HCT116 (cell line): Measurements from ENCODE around the gene TBC1D23. TPM values are rescaled to one million over a fixed set of nuclear protein-coding genes. Genes with fewer than 3 reads are reported as not detected.

Experiments
- ATAC-seq: fragments of 200-7000 bp; cut with Tn5 transposase; 2 replicates; pipeline ENCODE4 v1.9.1; 2020; ENCODE audit warnings: mild to moderate bottlenecking, moderate library complexity
- BruUV-seq: library from RNA; stranded (reverse); fragments of 400-500 nt; replicated peaks from 2 replicates; lab custom pipeline; 2021; lab: Mats Ljungman, UMichigan
- CTCF ChIA-PET: fragments of 300-600 bp; sonication (Branson Sonifier 250); formaldehyde crosslinking; loops from one replicate; lab custom pipeline; 2021; ENCODE audit warnings: antibody characterized with exemption; lab: Charles Lee
- POLR2A ChIA-PET: fragments of 300-600, 350-600 bp; sonication (Branson Sonifier 250); formaldehyde crosslinking; loops from one replicate; lab custom pipeline; 2021; ENCODE audit warnings: antibody characterized with exemption; lab: Charles Lee
- RAD21 ChIA-PET, 2 experiments: fragments of 300-600 bp; sonication (Branson Sonifier 250); formaldehyde crosslinking; loops; one replicate each; lab custom pipeline; 2023; ENCODE audit warnings: low total read pairs in 2 of 2; ENCODE audit not compliant: uncharacterized antibody in 2 of 2, unreplicated experiment in 2 of 2, low non-redundant PET in 1 of 2; lab: Charles Lee
- DNase-seq: peaks from one replicate; pipeline ENCODE4 v3.0.0-alpha.2; 2010; ENCODE audit warnings: low read depth, low spot score
- H2AFZ ChIP-seq: fragments of 200-600 bp; shearing (Covaris generic), sonication (generic); 2 replicates; pipeline ENCODE4 v1.6.1; 2017; ENCODE audit warnings: low read depth, mixed run types, mixed read lengths, antibody characterized with exemption, low read length; ENCODE audit not compliant: poor library complexity, severe bottlenecking
- H3K27ac ChIP-seq: 2 replicates; pipeline ENCODE4 v1.5.1; 2012; ENCODE audit warnings: low read depth, low read length
- H3K27me3 ChIP-seq: fragments of 200-600 bp; sonication (generic); 2 replicates; pipeline ENCODE4 v1.6.1; 2016; ENCODE audit warnings: mixed run types, low read length, mixed read lengths; ENCODE audit not compliant: insufficient read depth
- H3K36me3 ChIP-seq, 2 experiments: fragments of 200-500 bp in 1 of 2; fragments of 200-600 bp in 1 of 2; sonication (Bioruptor generic) in 1 of 2; sonication (generic) in 1 of 2; 2 replicates each; pipeline versions ENCODE4 v1.5.1 to v1.6.1; 2014 to 2016; ENCODE audit warnings: low read length in 2 of 2, inconsistent platforms in 1 of 2, mixed read lengths in 1 of 2, mixed run types in 1 of 2; ENCODE audit not compliant: insufficient read depth in 2 of 2, control insufficient read depth in 1 of 2
- H3K4me1 ChIP-seq, 2 experiments: fragments of 200-600 bp in 1 of 2; sonication (generic) in 1 of 2; 2 replicates each; pipeline versions ENCODE4 v1.5.1 to v1.6.1; 2012 to 2017; ENCODE audit warnings: low read length in 2 of 2, inconsistent platforms in 1 of 2, mild to moderate bottlenecking in 1 of 2, mixed read lengths in 1 of 2, mixed run types in 1 of 2, moderate library complexity in 1 of 2; ENCODE audit not compliant: insufficient read depth in 2 of 2, control insufficient read depth in 1 of 2
- H3K4me2 ChIP-seq: fragments of 200-600 bp; sonication (generic); 2 replicates; pipeline ENCODE4 v1.6.1; 2017; ENCODE audit warnings: mixed run types, low read length, mixed read lengths
- H3K4me3 ChIP-seq, 2 experiments: fragments of 200-600 bp in 1 of 2; sonication (generic) in 1 of 2; replicated peaks in 1 of 2; 2 replicates each; pipeline ENCODE4 v1.5.1; 2011 to 2016; ENCODE audit warnings: low read length in 2 of 2, control low read depth in 1 of 2, low read depth in 1 of 2, mild to moderate bottlenecking in 1 of 2, mixed read lengths in 1 of 2, mixed run types in 1 of 2
- H3K79me2 ChIP-seq: fragments of 200-600 bp; sonication (generic); 2 replicates; pipeline ENCODE4 v1.6.1; 2017; ENCODE audit warnings: mild to moderate bottlenecking, mixed run types, low read length, moderate library complexity, mixed read lengths; ENCODE audit not compliant: insufficient read depth
- H3K9ac ChIP-seq: fragments of 200-600 bp; sonication (generic); 2 replicates; pipeline ENCODE4 v1.6.1; 2016; ENCODE audit warnings: low read length, mixed read lengths
- H3K9me2 ChIP-seq: fragments of 200-600 bp; sonication (generic), shearing (Covaris generic); 2 replicates; pipeline ENCODE4 v1.6.1; 2017; ENCODE audit warnings: mixed run types, mild to moderate bottlenecking, moderate library complexity; ENCODE audit not compliant: insufficient read depth
- H3K9me3 ChIP-seq, 2 experiments: fragments of 200-500 bp in 1 of 2; fragments of 200-600 bp in 1 of 2; sonication (Bioruptor generic) in 1 of 2; sonication (generic) in 1 of 2; 2 replicates each; pipeline ENCODE4 v1.6.1; 2014 to 2017; ENCODE audit warnings: low read length in 2 of 2, mixed read lengths in 2 of 2, inconsistent platforms in 1 of 2, low read depth in 1 of 2, mild to moderate bottlenecking in 1 of 2, mixed run types in 1 of 2, moderate library complexity in 1 of 2; ENCODE audit not compliant: control insufficient read depth in 1 of 2, insufficient read depth in 1 of 2
- H4K20me1 ChIP-seq: fragments of 200-600 bp; sonication (generic), shearing (Covaris generic); 2 replicates; pipeline ENCODE4 v1.6.1; 2017; ENCODE audit warnings: mixed run types, mild to moderate bottlenecking, moderate library complexity; ENCODE audit not compliant: insufficient read depth
- CEBPB ChIP-seq: IDR thresholded peaks from 2 replicates; pipeline ENCODE4 v1.6.1; 2012; ENCODE audit warnings: low read depth
- CTCF ChIP-seq, 3 experiments: fragments of 200-600 bp in 1 of 3; sonication (generic) in 1 of 3; IDR thresholded peaks in 2 of 3; conservative IDR thresholded peaks in 1 of 3; 2 replicates each; pipeline ENCODE4 v1.5.1; 2012 to 2017; ENCODE audit warnings: low read depth in 2 of 3, low read length in 2 of 3, antibody characterized with exemption in 1 of 3, borderline replicate concordance in 1 of 3, control low read depth in 1 of 3, mild to moderate bottlenecking in 1 of 3, mixed read lengths in 1 of 3, mixed run types in 1 of 3, moderate library complexity in 1 of 3; ENCODE audit not compliant: insufficient read depth in 1 of 3
- ELF1 ChIP-seq: IDR thresholded peaks from 2 replicates; pipeline ENCODE4 v1.6.1; 2012; ENCODE audit warnings: low read depth, borderline replicate concordance
- EZH2 ChIP-seq: fragments of 200-600 bp; sonication (generic); IDR thresholded peaks from 2 replicates; pipeline ENCODE4 v1.6.1; 2017; ENCODE audit warnings: antibody characterized with exemption, mixed run types
- JUND ChIP-seq: IDR thresholded peaks from 2 replicates; pipeline ENCODE4 v1.6.1; 2012
- MAX ChIP-seq: IDR thresholded peaks from 2 replicates; pipeline ENCODE4 v1.6.1; 2012
- POLR2A ChIP-seq: IDR thresholded peaks from 2 replicates; pipeline ENCODE4 v1.7.0; 2011; ENCODE audit warnings: borderline replicate concordance; ENCODE audit not compliant: insufficient read depth, insufficient read length; ENCODE audit errors: extremely low read depth
- POLR2AphosphoS5 ChIP-seq: IDR thresholded peaks from 2 replicates; pipeline ENCODE4 v1.6.1; 2011; ENCODE audit warnings: mild to moderate bottlenecking, low read depth, low read length, moderate library complexity
- TCF7L2 ChIP-seq: IDR thresholded peaks from 2 replicates; pipeline ENCODE4 v1.7.0; 2011; ENCODE audit warnings: borderline replicate concordance, inconsistent platforms; ENCODE audit not compliant: insufficient read depth, insufficient read length; ENCODE audit errors: extremely low read depth
- intact Hi-C: fragments of 100-400 bp; cut with micrococcal nuclease; formaldehyde crosslinking; loops from 2 replicates; pipeline ENCODE4 v1.10.0; 2022
- total RNA-seq: library from RNA; stranded (reverse); gene quantifications from one replicate; pipeline ENCODE4 v1.2.1, GENCODE V29; 2021; ENCODE audit not compliant: unreplicated experiment

TBC1D23 gene
- total RNA-seq, 1 experiment from 2014 or later, result 21.9 TPM

GRCh38 chr3:100361897-100362296 lies 101.1 kb downstream of the TBC1D23 start:
- peaks cover 7 to 38% of the 10 kb centered on the region in 2 experiments; a peak in 2 of 4 replicates for H3K36me3 ChIP-seq
- DNase-seq, result no peak

More at GRCh38 chr3:100361897-100362296, 101.1 kb downstream of the TBC1D23 start:
- no peak overlapping the region for H3K4me2 ChIP-seq
- H3K9me2 ChIP-seq, result no peaks in the 10 kb centered on the region
- no peak overlapping the region for H3K4me3 ChIP-seq
- no peaks in the 10 kb centered on the region for H3K27me3 ChIP-seq
- H3K27ac ChIP-seq, result no peak overlapping the region
- no peak for ATAC-seq
- H3K79me2 ChIP-seq, result no peaks in the 10 kb centered on the region
- H3K9ac ChIP-seq, result no peak overlapping the region
- RAD21 ChIA-PET, result no interaction called here
- no peak overlapping the region for H2AFZ ChIP-seq
- CTCF ChIA-PET, result no interaction called here
- intact Hi-C loops, result no loop called here
- POLR2A ChIA-PET, result no interaction called here
- no peaks in the 10 kb centered on the region for H4K20me1 ChIP-seq
- H3K9me3 ChIP-seq, result no peaks in the 10 kb centered on the region
- TF ChIP-seq ELF1 (no peak), JUND (no peak), CEBPB (no peak), EZH2 (no peak), POLR2AphosphoS5 (no peak), TCF7L2 (no peak), CTCF (IDR thresholded peaks at IDR 0.05 in 2 of 3, conservative IDR thresholded peaks at IDR 0.05 in 1 of 3; ENCODE audit: borderline replicate concordance in 1 of 3, insufficient read depth in 1 of 3, low read depth in 2 of 3, low read length in 2 of 3) (no peak), MAX (no peak), POLR2A (no peak)
- BruUV-seq, result no TSS peak
- no peaks in the 10 kb centered on the region for H3K4me1 ChIP-seq
